Peyer's patch (tissue), 4 donors: ENCODE results near the gene MT1F. TPM values are rescaled to one million over a fixed set of nuclear protein-coding genes. Genes with fewer than 3 reads are reported as not detected.

Experiments used
- DNase-seq, 3 donors: peaks; one replicate each; pipeline ENCODE4 v3.0.0-alpha.2; 2017 to 2019
- H3K27ac ChIP-seq, 4 donors: fragments of 200-600 bp; sonication (generic); one replicate each; pipeline ENCODE4 v1.5.1; 2016 to 2019
- H3K27me3 ChIP-seq, 2 donors: fragments of 200-600 bp; sonication (generic); one replicate each; pipeline ENCODE4 v1.5.1; 2019
- H3K36me3 ChIP-seq, 3 donors: fragments of 200-600 bp; sonication (generic); one replicate each; pipeline ENCODE4 v1.5.1; 2016 to 2019
- H3K4me1 ChIP-seq, 4 donors: fragments of 200-600 bp; sonication (generic); one replicate each; pipeline ENCODE4 v1.5.1; 2016 to 2019
- H3K4me3 ChIP-seq, 4 donors: fragments of 200-600 bp; sonication (generic); 1 replicate in 3 of 4; 2 replicates in 1 of 4; pipeline ENCODE4 v1.5.1; 2016 to 2019; ENCODE audit warnings: mild to moderate bottlenecking in 1 of 4
- H3K9me3 ChIP-seq, 4 donors: fragments of 200-600 bp; sonication (generic); one replicate each; pipeline ENCODE4 v1.5.1; 2016 to 2019; ENCODE audit warnings: mild to moderate bottlenecking in 1 of 4
- CTCF ChIP-seq, 6 experiments: fragments of 450-650 bp in 4 of 6; fragments of 200-600 bp in 2 of 6; sonication (generic) in 1 of 6; IDR thresholded peaks; one replicate each; pipeline ENCODE4 v1.5.1; 2017 to 2019; ENCODE audit warnings: antibody characterized with exemption in 6 of 6, mild to moderate bottlenecking in 3 of 6, moderate library complexity in 1 of 6
- POLR2A ChIP-seq, 2 donors: fragments of 450-650 bp; IDR thresholded peaks; one replicate each; pipeline ENCODE4 v1.5.1; 2017; ENCODE audit warnings: antibody characterized with exemption in 2 of 2, mild to moderate bottlenecking in 2 of 2, moderate library complexity in 2 of 2
- total RNA-seq, 4 donors: library from RNA; depleted of rRNA; stranded (reverse); fragments of >200 nt; gene quantifications; one replicate each; pipeline ENCODE4 v1.1.0, GENCODE V29; 2016

MT1F gene
- total RNA-seq, 4 donors from 2014 or later, result 8.0 to 310 (median 44.1) TPM

GRCh38 chr16:56623637-56624036 is 34.1 kb upstream of the MT1F start:
- Histone ChIP-seq H3K27me3 (no peaks in the 10 kb centered on the region), H3K9me3 (no peaks in the 10 kb centered on the region), H3K27ac (no peak overlapping the region), H3K36me3 (peaks cover 0 to 4% (median 0%) of the 10 kb centered on the region in 3 donors), H3K4me3 (no peak overlapping the region), H3K4me1 (peaks cover 0 to 8% (median 0%) of the 10 kb centered on the region in 4 donors)
- no peak for DNase-seq
- TF ChIP-seq POLR2A (IDR thresholded peaks at IDR 0.05) (no peak), CTCF (IDR thresholded peaks at IDR 0.05) (no peak)

DNA sequence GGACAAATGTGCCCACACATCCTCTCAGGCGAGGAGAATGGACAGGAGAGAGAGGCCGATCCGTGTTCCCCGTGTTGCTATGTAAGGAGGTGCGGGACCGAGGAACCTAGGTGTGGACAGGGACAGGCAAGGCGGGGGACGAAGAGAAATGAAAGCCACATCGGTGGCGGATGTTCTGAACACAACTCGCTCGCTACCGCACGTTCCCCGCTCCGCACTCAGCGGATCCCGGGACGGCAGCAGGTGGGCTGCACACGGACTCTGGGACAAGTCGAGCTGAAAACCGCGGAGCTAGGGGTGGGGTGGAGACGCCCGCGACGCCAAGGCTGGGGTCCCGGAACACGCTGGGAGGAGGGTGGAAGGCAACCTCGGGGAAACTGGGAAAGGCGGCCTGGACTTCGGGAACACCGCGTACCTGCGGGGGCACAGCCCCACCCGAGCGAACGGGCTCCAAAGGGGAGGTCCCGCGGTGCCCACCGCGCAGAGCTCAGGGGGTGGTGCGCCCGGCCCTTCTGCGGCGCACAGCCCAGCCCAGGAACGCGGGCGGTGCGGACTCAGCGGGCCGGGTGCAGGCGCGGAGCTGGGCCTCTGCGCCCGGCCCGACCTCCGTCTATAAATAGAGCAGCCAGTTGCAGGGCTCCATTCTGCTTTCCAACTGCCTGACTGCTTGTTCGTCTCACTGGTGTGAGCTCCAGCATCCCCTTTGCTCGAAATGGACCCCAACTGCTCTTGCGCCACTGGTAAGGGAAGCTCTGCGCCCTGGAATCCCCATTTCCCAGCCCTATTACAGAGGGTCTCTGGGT is 32.4 kb upstream of the MT1F start, which contains the start of gene MT1E:
Gene MT1E (plus strand): TSS at position 642 of the 803 bp plus-strand sequence. CDS start 71 bp downstream, at position 713.
- peaks cover 0 to 4% (median 0%) of the 10 kb centered on the region in 3 donors for H3K36me3 ChIP-seq
- no peaks in the 10 kb centered on the region for H3K27me3 ChIP-seq
- H3K27ac ChIP-seq, result peak within 1 kb of the TSS; percentile 63 to 94 (median 75)
- H3K4me1 ChIP-seq, result peaks cover 0 to 8% (median 0%) of the 10 kb centered on the region in 4 donors
- TF ChIP-seq POLR2A (IDR thresholded peaks at IDR 0.05) (peak; percentile 43 to 70), CTCF (IDR thresholded peaks at IDR 0.05) (peak in 1 of 6 experiments; percentile 4)
- DNase-seq, result peak in 2 of 3 donors; percentile 73 to 92
- peak within 1 kb of the TSS; percentile 35 to 71 (median 52) for H3K4me3 ChIP-seq
- H3K9me3 ChIP-seq, result no peaks in the 10 kb centered on the region

DNA sequence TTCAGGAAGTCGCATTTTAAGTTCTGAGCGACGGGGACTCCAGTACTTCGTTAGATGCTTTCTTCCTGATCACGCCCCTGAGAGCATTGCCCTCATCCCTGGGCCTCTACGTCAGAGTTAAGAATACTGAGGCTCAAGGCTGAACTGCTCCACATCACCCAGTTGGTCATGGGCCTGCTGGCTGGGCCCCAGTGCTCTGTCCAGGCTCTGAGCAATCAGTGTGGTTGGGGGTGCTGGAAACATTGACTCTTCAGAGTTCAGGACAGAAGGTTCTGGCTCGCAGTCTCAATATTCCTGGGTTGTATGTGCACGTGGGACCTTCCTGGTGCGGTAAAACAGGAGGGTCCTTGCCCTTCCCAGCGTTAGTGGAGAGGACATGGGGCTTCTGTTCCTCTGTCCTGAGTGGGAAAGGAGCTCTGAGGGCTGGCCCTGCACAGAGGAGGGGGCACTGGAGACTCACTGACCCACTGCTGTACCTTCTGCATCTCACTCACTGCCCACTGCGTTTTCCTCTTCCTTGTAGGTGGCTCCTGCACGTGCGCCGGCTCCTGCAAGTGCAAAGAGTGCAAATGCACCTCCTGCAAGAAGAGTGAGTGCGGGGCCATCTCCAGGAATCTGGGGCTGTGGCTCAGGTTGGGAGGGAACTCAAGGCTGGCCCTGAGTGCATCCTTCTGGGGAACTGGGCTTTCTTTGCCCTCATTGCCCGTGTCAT is 31.7 kb upstream of the MT1F start:
- peak in 1 of 3 donors; percentile 66 for DNase-seq
- TF ChIP-seq POLR2A (IDR thresholded peaks at IDR 0.05) (no peak), CTCF (IDR thresholded peaks at IDR 0.05) (no peak)
- H3K4me1 ChIP-seq, result peaks cover 0 to 8% (median 0%) of the 10 kb centered on the region in 4 donors
- peak overlapping the region; percentile 35 to 71 (median 52) for H3K4me3 ChIP-seq
- no peaks in the 10 kb centered on the region for H3K9me3 ChIP-seq
- H3K27ac ChIP-seq, result peak overlapping the region; percentile 63 to 94 (median 75)
- peaks cover 0 to 4% (median 0%) of the 10 kb centered on the region in 3 donors for H3K36me3 ChIP-seq
- no peaks in the 10 kb centered on the region for H3K27me3 ChIP-seq

DNA sequence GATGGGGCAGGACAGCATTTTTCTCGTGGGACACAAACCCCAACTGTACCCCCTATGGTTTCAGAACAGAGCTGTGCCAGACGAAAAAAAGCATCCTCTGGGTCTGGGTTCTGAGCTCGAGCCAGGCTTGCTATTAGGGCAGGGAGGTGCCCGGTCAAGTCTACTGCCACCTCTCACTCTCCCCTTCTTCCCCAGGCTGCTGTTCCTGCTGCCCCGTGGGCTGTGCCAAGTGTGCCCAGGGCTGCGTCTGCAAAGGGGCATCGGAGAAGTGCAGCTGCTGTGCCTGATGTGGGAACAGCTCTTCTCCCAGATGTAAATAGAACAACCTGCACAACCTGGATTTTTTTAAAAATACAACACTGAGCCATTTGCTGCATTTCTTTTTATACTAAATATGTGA is 31.1 kb upstream of the MT1F start:
- Histone ChIP-seq H3K36me3 (peaks cover 0 to 4% (median 0%) of the 10 kb centered on the region in 3 donors), H3K27ac (peak overlapping the region in 3 of 4 donors; percentile 63 to 94 (median 85))

More for the DNA sequence above, 31.1 kb upstream of the MT1F start:
- DNase-seq, result no peak
- Histone ChIP-seq H3K4me1 (peaks cover 0 to 8% (median 0%) of the 10 kb centered on the region in 4 donors), H3K27me3 (no peaks in the 10 kb centered on the region), H3K4me3 (peak overlapping the region in 2 of 4 donors; percentile 66 to 71), H3K9me3 (no peaks in the 10 kb centered on the region)
- TF ChIP-seq CTCF (IDR thresholded peaks at IDR 0.05), result no peak
- no peak for TF ChIP-seq POLR2A (IDR thresholded peaks at IDR 0.05)
